K562 (cell line): Measurements from ENCODE around the gene CAMK2D. TPM values are rescaled to one million over a fixed set of nuclear protein-coding genes. Genes with fewer than 3 reads are reported as not detected.

ENCODE experiments used
- CBFA2T3 ChIP-seq: fragments of 450-650 bp; IDR thresholded peaks from 2 replicates; pipeline ENCODE4 v1.6.1; 2017
- CHD7 ChIP-seq: fragments of 200-600 bp; sonication (generic); IDR thresholded peaks from one replicate; pipeline ENCODE4 v1.6.1; 2012; ENCODE audit warnings: mild to moderate bottlenecking, low read depth, low read length, inconsistent platforms
- E2F6 ChIP-seq, 2 experiments: IDR thresholded peaks; 2 replicates each; pipeline ENCODE4 v1.6.1; 2011; ENCODE audit warnings: borderline replicate concordance in 1 of 2, control low read depth in 1 of 2, low read depth in 1 of 2, low read length in 1 of 2, mild to moderate bottlenecking in 1 of 2, mixed read lengths in 1 of 2, moderate library complexity in 1 of 2; ENCODE audit not compliant: insufficient read depth in 1 of 2, insufficient read length in 1 of 2, poor library complexity in 1 of 2, severe bottlenecking in 1 of 2; ENCODE audit errors: extremely low read depth in 1 of 2
- FOXA3 ChIP-seq, 2 experiments: fragments of 450-650 bp in 1 of 2; sonication (generic) in 1 of 2; formaldehyde crosslinking; IDR thresholded peaks in 1 of 2; conservative IDR thresholded peaks in 1 of 2; 2 replicates each; pipeline versions ENCODE4 v1.4.0 to v1.8.0; 2020 to 2022; ENCODE audit warnings: mild to moderate bottlenecking in 2 of 2, missing genetic modification reagents in 1 of 2
- GABPB1 ChIP-seq: sonication (generic); formaldehyde crosslinking; IDR thresholded peaks from 2 replicates; pipeline ENCODE4 v1.8.0; 2022; ENCODE audit warnings: mild to moderate bottlenecking, missing genetic modification reagents
- HMG20A ChIP-seq: fragments of 450-650 bp; formaldehyde crosslinking; conservative IDR thresholded peaks from 2 replicates; pipeline ENCODE4 v1.4.0; 2020; ENCODE audit warnings: mild to moderate bottlenecking, mixed read lengths
- LEF1 ChIP-seq: fragments of 450-650 bp; IDR thresholded peaks from 2 replicates; pipeline ENCODE4 v1.6.1; 2016; ENCODE audit warnings: mild to moderate bottlenecking
- MAFK ChIP-seq: IDR thresholded peaks from 2 replicates; pipeline ENCODE4 v1.6.1; 2011; ENCODE audit warnings: low read length, improper control_type of control experiment
- NR3C1 ChIP-seq: sonication (generic); formaldehyde crosslinking; IDR thresholded peaks from 2 replicates; pipeline ENCODE4 v1.8.1; 2022; ENCODE audit warnings: missing genetic modification reagents
- PTBP1 ChIP-seq: fragments of 200-400 bp; formaldehyde crosslinking; IDR thresholded peaks from 2 replicates; pipeline ENCODE4 v1.6.1; 2017; ENCODE audit warnings: low read depth, low read length
- SMAD3 ChIP-seq: fragments of 450-650 bp; formaldehyde crosslinking; conservative IDR thresholded peaks from 2 replicates; pipeline ENCODE4 v1.4.0; 2020; ENCODE audit warnings: mild to moderate bottlenecking
- SMARCE1 ChIP-seq: fragments of 450-650 bp; IDR thresholded peaks from 2 replicates; pipeline ENCODE4 v1.7.1; 2016; ENCODE audit warnings: mild to moderate bottlenecking
- TRIM24 ChIP-seq, 2 experiments: fragments of 450-650 bp; IDR thresholded peaks; 2 replicates each; pipeline ENCODE4 v1.6.1; 2016
- ZNF316 ChIP-seq: fragments of 450-650 bp; IDR thresholded peaks from 2 replicates; pipeline ENCODE4 v1.6.1; 2016
- ZNF780A ChIP-seq: fragments of 250-450 bp; sonication (Bioruptor Pico); IDR thresholded peaks from 2 replicates; pipeline ENCODE4 v1.5.0; 2021; ENCODE audit warnings: mild to moderate bottlenecking
- polyA plus RNA-seq, 8 experiments: library from polyadenylated mRNA; depleted of rRNA in 4 of 8; stranded (reverse) in 5 of 8; unstranded in 3 of 8; fragments of >200 nt; fragmentation: Nextera tagmentation in 2 of 8; fragmentation: Illumina TruSeq in 1 of 8; extraction: Ambion mirVana in 2 of 8; extraction: Trizol in 1 of 8; gene quantifications; 2 replicates each; pipeline versions ENCODE4 v1.2.1 to v1.2.3, GENCODE V29; 2011 to 2014; ENCODE audit warnings: inconsistent platforms in 1 of 8, missing spikeins in 1 of 8
- total RNA-seq, 7 experiments: library from RNA; depleted of rRNA in 6 of 7; stranded (reverse); fragments of >200 nt in 6 of 7; fragmentation: Illumina TruSeq in 2 of 7; extraction: Trizol in 2 of 7; gene quantifications; 2 replicates each; pipeline versions ENCODE4 v1.2.1 to v1.2.3, GENCODE V29; 2011 to 2021; ENCODE audit warnings: low replicate concordance in 1 of 7

The CAMK2D gene
- total and polyA plus RNA-seq, 9 of the 15 experiments (the other 6 are each of a cell fraction or from before 2014, with no cell fraction given): 0.01 to 0.33 (median 0.04) TPM; not detected in 2

GRCh38 chr4:113732967-113733527 is 28.5 kb downstream of the CAMK2D start (continued):
- TF ChIP-seq CHD7 (no peak), FOXA3 (CRISPR knock-in tag; conservative IDR thresholded peaks at IDR 0.05 in 1 of 2, IDR thresholded peaks at IDR 0.05 in 1 of 2) (no peak), PTBP1 (no peak), CBFA2T3 (no peak), E2F6 (IDR thresholded peaks at IDR 0.05; ENCODE audit: borderline replicate concordance in 1 of 2, extremely low read depth in 1 of 2, insufficient read depth in 1 of 2, insufficient read length in 1 of 2, low read depth in 1 of 2, low read length in 1 of 2, poor library complexity in 1 of 2, severe bottlenecking in 1 of 2) (no peak), ZNF780A (no peak), SMAD3 (no peak), HMG20A (CRISPR knock-in tag) (no peak), LEF1 (no peak), MAFK (peak; percentile 56), TRIM24 (IDR thresholded peaks at IDR 0.05) (no peak), SMARCE1 (no peak), NR3C1 (CRISPR knock-in tag) (no peak), GABPB1 (CRISPR knock-in tag) (no peak), ZNF316 (peak; percentile 56; the same call in 1 of the 2 replicates)
